HG03571 (cell line): ENCODE results near the gene PARVG.
"Not testable (repeated sequence)": the region's sequence is repeated elsewhere in the genome, so short reads cannot be mapped to it uniquely, and the experiment has no call there.

ENCODE experiments used
- ATAC-seq: cut with Tn5 transposase; IDR thresholded peaks from one replicate; pipeline ENCODE4 v1.9.1; 2021; ENCODE audit not compliant: unreplicated experiment

Gene PARVG

DNA sequence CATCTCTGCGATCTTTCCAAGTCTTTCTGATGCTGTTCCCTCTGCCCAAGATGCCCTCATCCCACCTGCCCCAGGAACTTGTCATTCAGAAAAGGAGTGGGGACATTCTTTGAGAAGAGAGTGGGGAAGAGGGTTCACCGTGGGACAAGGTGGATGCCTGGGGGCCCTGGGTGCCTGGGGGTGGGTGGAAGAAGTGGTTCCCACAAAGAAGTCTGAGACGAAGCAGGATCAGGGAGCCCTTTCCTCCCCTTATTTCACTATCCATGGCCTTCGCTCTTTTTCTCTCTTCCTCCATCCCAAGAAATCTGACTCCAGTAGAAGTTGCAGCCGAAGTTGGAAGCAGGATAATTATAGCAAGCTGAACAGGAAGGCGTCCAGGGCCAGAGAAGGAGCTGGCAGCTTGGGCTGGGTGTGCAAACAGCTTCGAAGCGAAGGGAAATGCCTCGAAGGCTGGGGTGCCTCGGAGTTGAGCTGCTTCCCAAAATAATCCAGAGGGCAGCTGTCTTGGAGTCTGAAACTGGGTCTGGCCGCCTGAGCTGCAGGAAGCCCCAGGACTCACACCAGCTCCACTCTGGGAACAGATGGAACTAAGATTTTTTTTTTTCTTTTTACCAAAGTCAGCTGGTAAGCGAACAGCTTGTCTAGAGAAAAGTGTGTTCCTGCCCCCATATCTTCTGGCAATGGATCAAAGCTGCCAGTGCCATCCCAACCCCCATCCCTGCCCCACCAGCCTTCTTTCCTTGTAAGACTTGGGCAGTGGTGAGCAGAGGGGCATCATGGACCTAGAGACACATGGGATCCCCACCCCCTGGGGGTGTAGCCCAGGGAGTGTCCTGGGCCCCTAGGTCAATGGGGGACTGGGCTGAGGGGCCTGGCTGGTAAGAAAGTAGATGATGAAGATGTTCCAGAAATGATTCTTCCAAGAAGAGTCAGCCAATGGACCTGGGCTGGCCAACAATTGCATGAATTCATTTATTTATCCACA lies 31.5 kb downstream of the PARVG start:
- no peak for ATAC-seq

GRCh38 chr22:44212936-44213335 lies 32.2 kb downstream of the PARVG start:
- no peak for ATAC-seq

DNA sequence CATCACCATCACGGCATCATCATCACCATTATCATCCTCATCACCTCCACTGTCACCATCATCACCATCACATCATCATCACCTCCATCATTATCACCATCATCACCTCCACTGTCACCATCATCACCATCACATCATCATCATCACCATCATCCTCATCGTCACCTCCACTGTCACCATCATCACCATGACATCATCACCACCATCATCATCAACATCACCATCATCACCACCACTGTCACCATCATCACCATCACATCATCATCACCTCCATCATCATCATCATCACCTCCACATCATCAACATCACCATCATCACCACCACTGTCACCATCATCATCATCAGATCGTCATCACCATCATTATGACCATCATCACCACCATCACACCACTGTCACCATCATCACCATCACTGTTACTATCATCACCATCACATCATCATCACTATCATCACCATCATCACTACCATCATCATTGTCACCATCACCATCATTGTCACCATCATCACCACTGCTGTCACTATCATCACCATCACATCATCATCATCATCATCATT lies 32.8 kb downstream of the PARVG start:
- ATAC-seq = no peak

DNA sequence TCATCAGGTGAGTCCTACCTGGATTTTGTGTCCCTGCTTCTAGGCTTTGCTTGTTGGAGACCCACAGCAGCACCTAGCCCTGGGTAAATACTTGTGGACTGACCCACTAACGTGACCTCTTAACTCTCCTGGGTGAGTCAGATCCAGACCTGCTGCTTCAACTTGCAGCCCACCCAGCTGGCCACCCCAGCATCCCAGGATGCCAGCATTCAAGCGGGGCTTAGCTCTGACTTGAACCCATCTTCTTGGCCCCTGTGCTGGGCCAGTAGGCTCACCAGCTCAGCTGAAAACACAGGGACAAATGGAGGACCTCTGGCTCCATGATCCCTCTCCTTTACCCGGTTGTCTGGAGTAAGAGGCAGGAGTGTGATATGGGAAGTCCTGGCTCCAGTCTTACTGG lies 33.5 kb downstream of the PARVG start:
- ATAC-seq = no peak

DNA sequence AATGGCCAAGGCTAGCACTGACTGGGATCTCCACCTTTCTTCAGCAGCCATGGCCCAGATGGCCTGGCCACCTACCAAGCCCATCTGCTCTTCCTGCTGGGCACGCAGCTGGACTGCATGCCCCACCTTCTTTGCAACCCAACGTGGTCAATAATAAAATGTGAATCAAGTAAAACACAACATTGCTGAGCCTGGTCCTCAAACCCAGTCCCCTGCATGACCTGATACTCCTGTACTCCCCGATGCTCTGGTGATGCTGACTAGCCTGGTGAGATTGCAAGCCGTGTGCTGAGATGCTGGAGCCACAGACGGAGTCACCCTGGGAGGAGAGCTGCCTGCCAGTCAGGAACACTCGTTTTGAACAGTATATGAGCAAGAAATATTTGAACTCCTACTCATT lies 34.0 kb downstream of the PARVG start:
- no peak for ATAC-seq

DNA sequence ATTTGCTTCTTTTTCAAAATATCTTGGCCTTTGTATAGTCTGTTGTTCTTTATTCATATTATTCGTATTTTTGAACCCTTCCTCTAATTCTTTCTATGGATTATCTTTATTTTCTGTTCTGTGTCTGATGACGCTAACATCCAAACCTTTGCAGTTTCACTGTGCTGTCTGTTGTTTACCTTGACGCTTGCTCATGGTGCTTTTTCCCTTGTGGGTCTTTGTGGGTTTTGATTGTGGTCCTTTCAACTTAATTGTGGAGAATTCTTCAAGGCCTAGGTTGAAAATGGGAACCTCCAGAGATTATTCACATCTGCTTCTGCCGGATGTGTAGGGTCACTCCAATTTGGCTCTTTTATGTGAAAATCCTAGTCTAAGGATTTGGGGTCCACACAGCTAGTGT lies 34.6 kb downstream of the PARVG start:
- ATAC-seq = no peak

- no peak for ATAC-seq
Observed at GRCh38 chr22:44217346-44217745, 36.6 kb downstream of the PARVG start.

GRCh38 chr22:44218071-44218470 lies 37.3 kb downstream of the PARVG start:
- ATAC-seq = no peak

DNA sequence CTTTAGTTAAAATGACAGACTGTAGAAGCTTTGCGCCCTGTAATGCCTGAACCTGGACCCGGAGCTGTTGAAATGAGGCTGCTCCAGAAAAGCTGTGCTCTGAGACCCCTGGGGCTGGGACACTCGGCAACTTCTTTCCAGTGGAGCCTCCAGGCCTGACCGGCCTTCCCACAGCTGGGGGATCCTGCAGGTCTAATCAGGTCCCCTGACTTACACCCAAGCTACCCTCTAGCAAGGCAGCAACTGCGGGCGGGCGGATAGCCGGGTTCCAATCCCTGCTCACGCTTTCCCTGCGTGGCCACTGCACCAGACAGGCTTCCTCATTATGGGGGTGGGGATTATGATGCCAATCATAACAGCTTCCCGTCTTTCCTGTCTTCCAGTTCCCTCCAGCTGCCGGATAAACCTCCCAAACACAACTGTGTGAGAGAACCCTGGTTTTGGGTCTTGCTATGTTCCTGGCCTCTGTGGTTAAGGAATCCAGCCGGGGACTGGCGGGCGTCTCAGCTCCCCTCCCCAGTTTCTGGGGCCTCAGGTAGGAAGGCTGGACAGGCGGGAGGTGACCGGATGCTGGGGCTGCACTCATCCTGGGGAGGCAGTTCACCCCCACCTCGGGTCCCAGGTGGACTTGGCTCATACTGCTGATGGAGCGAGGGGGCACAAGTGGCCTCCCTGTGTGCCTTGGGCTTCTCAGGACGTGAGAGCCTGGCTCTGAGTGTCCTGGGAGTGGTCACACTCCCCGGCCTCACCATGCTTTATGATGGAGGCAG lies 38.6 kb downstream of the PARVG start:
- no peak for ATAC-seq

DNA sequence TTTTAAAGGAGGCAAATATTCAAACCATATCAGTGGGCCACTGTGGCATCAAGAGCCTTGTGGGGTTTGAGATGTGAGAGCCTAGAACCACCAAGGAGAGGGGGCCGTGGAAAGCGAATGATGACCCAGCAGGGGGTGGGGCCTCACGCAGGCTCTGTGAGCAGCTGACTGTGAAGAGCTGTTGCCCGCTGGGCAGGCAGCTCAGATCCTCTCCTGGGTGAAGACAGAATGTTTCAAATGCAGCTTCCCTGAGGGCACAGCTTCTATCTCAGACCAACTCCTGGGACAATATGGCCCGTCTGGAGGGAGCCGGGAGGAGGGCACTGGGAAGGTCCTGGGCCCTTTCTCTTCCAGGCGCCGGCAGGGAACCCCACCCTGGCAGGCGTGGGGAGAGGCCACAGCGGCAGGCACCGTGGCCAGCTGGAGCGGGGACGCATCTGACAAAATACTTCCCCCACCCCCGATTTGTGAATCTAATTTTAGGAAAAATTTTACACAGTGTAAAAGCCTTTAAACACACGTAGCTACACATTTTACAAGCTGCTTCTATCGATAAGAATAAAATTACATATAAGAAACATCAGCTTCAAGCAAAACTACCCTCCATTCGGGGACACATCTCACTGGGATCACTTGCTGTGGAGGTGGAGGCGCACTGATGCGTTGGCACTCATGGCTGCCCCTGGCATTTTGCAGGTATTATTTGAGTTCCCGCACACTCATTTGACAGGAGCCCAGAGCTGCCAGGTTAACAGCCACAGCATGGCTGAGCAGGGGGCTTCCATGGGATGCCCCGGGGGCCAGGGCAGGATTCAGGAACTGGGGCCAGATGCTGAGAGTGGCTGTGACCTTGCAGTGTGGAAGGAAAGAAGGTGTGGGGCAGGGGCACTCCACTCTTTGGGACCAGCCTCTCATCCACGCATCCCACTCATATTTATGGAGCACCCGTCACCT lies 40.3 kb downstream of the PARVG start:
- no peak for ATAC-seq

DNA sequence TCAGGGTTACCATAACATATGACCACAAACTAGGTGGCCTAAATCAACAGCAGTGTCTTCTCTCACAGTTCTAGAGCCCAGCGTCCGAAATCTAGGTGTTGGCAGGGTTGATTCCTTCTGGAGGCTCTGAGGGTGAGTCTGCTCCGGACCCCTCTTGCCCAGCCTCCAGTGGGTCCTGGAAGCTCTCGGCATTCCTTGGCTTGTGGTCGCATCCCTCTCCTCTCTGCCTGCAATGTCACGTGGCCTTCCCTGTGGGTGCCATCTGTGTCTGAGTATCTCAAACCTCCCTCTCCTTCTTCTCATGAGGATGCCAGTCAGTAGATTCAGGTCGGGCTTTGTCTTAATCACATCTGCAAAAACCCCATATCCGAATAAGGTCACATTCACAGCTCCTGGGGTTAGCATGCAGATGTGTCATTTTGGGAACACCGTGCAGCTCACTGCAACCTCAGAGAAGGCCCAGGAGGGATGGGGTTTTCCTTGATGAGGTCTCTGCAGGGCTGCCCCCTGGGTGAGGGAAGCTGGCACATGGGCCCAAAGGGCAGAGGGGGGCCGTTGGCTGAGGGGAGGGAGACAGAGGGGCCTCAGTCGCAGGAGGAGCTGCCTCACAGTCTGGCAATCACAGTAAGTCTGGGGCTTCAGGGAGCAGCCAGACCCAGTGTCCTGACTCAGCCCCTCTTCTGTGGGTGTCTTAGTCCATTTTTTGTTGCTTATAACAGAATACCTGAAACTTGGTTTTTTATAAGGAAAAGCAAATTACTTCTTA lies 41.2 kb downstream of the PARVG start:
- ATAC-seq = no peak

DNA sequence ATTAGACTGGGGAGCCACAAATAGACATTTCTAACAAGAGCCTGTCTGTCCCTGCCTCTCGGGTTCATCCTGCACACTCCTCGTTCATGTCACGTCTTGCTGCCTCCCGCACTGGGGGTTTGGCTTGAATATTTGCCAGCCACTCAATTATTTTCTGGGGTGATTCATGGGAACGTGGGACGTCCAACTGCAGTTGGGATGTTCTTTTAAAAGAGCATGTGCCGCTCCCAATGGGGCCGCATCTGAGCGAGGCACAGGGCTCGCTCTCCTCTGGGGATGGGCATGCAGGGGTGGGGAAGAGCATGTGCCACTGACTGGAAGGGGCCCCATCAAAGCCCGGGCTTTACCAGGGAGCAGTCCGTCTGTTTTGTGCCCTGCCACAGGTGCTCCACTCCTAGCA lies 43.4 kb downstream of the PARVG start:
- ATAC-seq = no peak

DNA sequence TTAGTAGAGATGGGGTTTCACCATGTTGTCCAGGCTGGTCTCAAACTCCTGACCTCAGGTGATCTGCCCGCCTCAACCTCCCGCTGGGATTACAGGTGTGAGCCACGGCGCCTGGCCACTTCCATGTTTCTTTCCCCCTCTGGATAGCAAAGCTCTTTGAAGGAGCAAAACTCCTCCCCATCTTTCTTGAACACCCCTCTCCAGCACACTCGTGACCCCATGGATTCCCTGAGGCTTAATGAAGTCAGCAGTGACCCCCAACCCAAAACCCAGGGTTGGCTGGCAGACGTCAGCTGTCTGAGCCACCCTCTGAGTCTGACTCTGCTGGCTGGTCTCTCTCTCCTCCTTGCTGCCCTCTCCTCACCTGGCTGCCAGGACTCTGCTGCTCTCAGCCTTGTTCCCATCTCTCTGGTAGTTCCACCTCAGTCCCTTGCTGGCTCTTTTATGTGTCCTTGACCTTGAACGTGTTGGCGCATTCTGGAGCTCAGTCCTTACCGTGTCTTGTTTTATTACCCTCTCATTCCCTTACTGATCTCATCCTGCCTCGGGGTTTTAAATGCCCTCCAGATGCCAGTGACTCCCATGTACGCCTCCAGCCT lies 44.5 kb downstream of the PARVG start:
- no peak for ATAC-seq

DNA sequence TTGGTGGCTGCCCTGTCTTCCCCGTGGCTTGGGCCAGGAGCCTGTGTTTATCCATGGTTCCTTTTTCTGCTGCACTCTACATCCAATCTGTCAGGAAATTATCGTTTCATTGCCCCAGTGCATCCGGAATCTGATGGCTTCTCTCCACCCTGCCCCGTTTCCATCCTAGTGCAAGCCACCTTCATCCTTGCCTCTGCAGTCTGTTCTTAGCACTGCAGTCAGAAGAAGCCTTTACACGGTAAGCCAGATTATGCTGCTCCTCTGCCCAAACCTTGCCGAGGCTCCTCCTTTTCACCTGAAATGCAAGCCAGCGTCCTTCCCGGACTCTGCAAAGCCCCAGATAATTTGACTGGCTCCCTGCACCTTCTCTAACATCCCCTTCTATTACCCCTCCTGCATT lies 45.1 kb downstream of the PARVG start:
- ATAC-seq = no peak

- ATAC-seq = no peak
Observed at GRCh38 chr22:44229331-44229730, 48.6 kb downstream of the PARVG start.

DNA sequence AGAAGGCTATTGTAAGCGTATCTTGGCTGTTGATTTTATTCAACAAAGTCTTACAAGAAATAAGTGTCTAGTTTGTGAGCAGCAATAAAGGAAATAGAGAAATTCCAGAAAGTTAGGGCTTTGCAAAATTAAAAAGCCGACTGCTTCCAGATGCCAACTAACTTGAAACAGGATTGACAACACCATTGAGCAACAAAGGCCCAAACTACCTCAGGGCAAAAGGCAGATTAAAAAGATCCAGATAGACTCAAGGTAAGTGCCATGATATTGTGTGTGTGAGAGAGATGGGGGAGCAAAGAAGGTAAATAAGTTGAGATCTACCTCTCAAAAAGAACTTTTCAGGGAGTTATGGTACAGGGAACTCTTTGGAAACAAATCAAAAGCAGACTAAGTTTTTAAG lies 49.1 kb downstream of the PARVG start:
- no peak for ATAC-seq

- no peak for ATAC-seq
Observed at GRCh38 chr22:44231233-44231632, 50.5 kb downstream of the PARVG start.

DNA sequence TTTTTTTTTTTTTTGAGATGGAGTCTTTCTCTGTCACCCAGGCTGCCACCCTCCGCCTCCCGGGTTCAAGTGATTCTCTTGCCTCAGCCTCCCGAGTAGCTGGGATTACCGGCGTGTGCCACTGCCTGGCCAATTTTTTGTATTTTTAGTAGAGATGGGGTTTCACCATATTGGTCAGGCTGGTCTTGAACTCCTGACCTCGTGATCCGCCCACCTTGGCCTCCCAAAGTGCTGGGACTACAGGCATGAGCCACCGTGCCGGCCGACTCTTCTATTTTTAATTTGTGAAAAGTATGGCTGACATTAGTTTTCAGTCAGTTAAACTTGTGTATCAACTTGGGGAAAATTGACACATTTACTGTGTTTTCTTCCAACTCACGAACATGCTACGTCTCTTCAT lies 53.6 kb downstream of the PARVG start:
- not testable (repeated sequence) for ATAC-seq

DNA sequence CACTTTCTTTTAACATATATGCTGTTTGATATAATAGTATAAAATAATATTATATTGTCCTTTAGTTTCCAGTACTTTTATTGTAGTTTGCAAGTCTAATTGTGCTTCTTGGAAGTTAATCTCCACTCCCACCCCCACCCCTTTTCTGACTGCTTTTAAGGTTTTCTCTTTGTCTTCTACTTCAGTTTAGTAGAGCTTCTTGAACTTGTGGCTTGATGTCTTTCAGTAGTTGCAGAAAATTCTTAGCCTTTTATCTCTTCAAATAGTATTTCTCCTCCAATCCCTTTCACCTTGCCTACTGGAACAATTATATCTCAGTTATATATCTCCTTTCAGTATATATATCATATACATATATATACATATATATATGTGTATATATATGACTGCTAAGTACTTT lies 56.6 kb downstream of the PARVG start:
- no peak for ATAC-seq

GRCh38 chr22:44241121-44241520 lies 60.4 kb downstream of the PARVG start:
- not testable (repeated sequence) for ATAC-seq
